SK-N-SH treated with all-trans-retinoic acid at 6 μM for 48 hours (cell line): ENCODE data around the gene PLIN5.

ENCODE experiments used
- ATAC-seq: fragments of 200-7000 bp; cut with Tn5 transposase; 3 replicates; pipeline ENCODE4 v1.9.1; 2020; ENCODE audit warnings: mild to moderate bottlenecking, moderate library complexity
- ARNTL ChIP-seq: fragments of 450-650 bp; formaldehyde crosslinking; IDR thresholded peaks from 2 replicates; pipeline ENCODE4 v1.5.0; 2020; ENCODE audit warnings: low read depth, mild to moderate bottlenecking, moderate library complexity, borderline replicate concordance
- BACH2 ChIP-seq: fragments of 250-450 bp; sonication (Bioruptor Pico); IDR thresholded peaks from 2 replicates; pipeline ENCODE4 v1.9.0; 2021; ENCODE audit warnings: mild to moderate bottlenecking, borderline replicate concordance
- CSDC2 ChIP-seq: fragments of 250-450 bp; sonication (Bioruptor Pico); IDR thresholded peaks from 2 replicates; pipeline ENCODE4 v1.5.0; 2020; ENCODE audit warnings: mild to moderate bottlenecking, moderate library complexity
- GLIS3 ChIP-seq: fragments of 250-450 bp; sonication (Bioruptor Pico); IDR thresholded peaks from 2 replicates; pipeline ENCODE4 v1.5.0; 2020; ENCODE audit warnings: mild to moderate bottlenecking, moderate library complexity
- ISL1 ChIP-seq: fragments of 250-450 bp; sonication (Bioruptor Pico); IDR thresholded peaks from 2 replicates; pipeline ENCODE4 v2.1.2; 2022; ENCODE audit warnings: mild to moderate bottlenecking, moderate library complexity
- PPARA ChIP-seq: fragments of 250-450 bp; sonication (Bioruptor Pico); IDR thresholded peaks from 2 replicates; pipeline ENCODE4 v1.5.0; 2020; ENCODE audit warnings: mild to moderate bottlenecking, borderline replicate concordance
- RARB ChIP-seq: fragments of 250-450 bp; sonication (Bioruptor Pico); IDR thresholded peaks from 2 replicates; pipeline ENCODE4 v1.8.0; 2021; ENCODE audit warnings: mild to moderate bottlenecking, moderate library complexity
- SNAI2 ChIP-seq: fragments of 250-450 bp; sonication (Bioruptor Pico); IDR thresholded peaks from 2 replicates; pipeline ENCODE4 v1.5.0; 2020; ENCODE audit warnings: mild to moderate bottlenecking, moderate library complexity
- TCF4 ChIP-seq: fragments of 250-450 bp; sonication (Bioruptor Pico); IDR thresholded peaks from 2 replicates; pipeline ENCODE4 v1.8.0; 2021; ENCODE audit warnings: mild to moderate bottlenecking, moderate library complexity, borderline replicate concordance
- TOX ChIP-seq: fragments of 250-450 bp; sonication (Bioruptor Pico); IDR thresholded peaks from 2 replicates; pipeline ENCODE4 v1.8.0; 2021; ENCODE audit warnings: mild to moderate bottlenecking, moderate library complexity, borderline replicate concordance
- TSHZ2 ChIP-seq: fragments of 250-450 bp; sonication (Bioruptor Pico); IDR thresholded peaks from 2 replicates; pipeline ENCODE4 v1.5.0; 2020; ENCODE audit warnings: mild to moderate bottlenecking, moderate library complexity
- ZC3H10 ChIP-seq: fragments of 250-450 bp; sonication (Bioruptor Pico); IDR thresholded peaks from 2 replicates; pipeline ENCODE4 v1.5.1; 2021; ENCODE audit warnings: mild to moderate bottlenecking, moderate library complexity
- ZFP3 ChIP-seq: fragments of 250-450 bp; sonication (Bioruptor Pico); IDR thresholded peaks from 2 replicates; pipeline ENCODE4 v1.5.0; 2020; ENCODE audit warnings: mild to moderate bottlenecking, moderate library complexity
- ZFP30 ChIP-seq: fragments of 450-650 bp; formaldehyde crosslinking; IDR thresholded peaks from 2 replicates; pipeline ENCODE4 v1.5.0; 2022; ENCODE audit warnings: mild to moderate bottlenecking, moderate library complexity
- ZNF565 ChIP-seq: fragments of 450-650 bp; formaldehyde crosslinking; conservative IDR thresholded peaks from 2 replicates; pipeline ENCODE4 v1.5.0; 2020; ENCODE audit warnings: low read depth, mild to moderate bottlenecking, moderate library complexity
- ZNF70 ChIP-seq: fragments of 450-650 bp; formaldehyde crosslinking; IDR thresholded peaks from 2 replicates; pipeline ENCODE4 v1.5.0; 2020; ENCODE audit warnings: mild to moderate bottlenecking, moderate library complexity
- ZNF8 ChIP-seq: fragments of 450-650 bp; formaldehyde crosslinking; IDR thresholded peaks from 2 replicates; pipeline ENCODE4 v1.5.0; 2020; ENCODE audit warnings: mild to moderate bottlenecking, moderate library complexity
- TF ChIP-seq, protein P1 (sequence below): fragments of 250-450 bp; sonication (Bioruptor Pico); IDR thresholded peaks from 2 replicates; pipeline ENCODE4 v1.8.0; 2021; ENCODE audit warnings: low read depth, mild to moderate bottlenecking, moderate library complexity, borderline replicate concordance
- TF ChIP-seq, protein P2 (sequence below): fragments of 250-450 bp; sonication (Bioruptor Pico); IDR thresholded peaks from 2 replicates; pipeline ENCODE4 v1.5.1; 2020; ENCODE audit warnings: low read depth, mild to moderate bottlenecking, moderate library complexity
- TF ChIP-seq, protein P3 (sequence below): fragments of 250-450 bp; sonication (Bioruptor Pico); IDR thresholded peaks from 2 replicates; pipeline ENCODE4 v1.8.0; 2020; ENCODE audit warnings: mild to moderate bottlenecking, moderate library complexity, borderline replicate concordance

Gene PLIN5

GRCh38 chr19:4519172-4519496 is 15.9 kb downstream of the PLIN5 start:
- TF ChIP-seq PPARA (CRISPR knock-in tag) (no peak), RARB (CRISPR knock-in tag) (no peak), ZNF70 (no peak), GLIS3 (CRISPR knock-in tag) (no peak), TSHZ2 (CRISPR knock-in tag) (no peak)
- TF ChIP-seq, protein P1, sequence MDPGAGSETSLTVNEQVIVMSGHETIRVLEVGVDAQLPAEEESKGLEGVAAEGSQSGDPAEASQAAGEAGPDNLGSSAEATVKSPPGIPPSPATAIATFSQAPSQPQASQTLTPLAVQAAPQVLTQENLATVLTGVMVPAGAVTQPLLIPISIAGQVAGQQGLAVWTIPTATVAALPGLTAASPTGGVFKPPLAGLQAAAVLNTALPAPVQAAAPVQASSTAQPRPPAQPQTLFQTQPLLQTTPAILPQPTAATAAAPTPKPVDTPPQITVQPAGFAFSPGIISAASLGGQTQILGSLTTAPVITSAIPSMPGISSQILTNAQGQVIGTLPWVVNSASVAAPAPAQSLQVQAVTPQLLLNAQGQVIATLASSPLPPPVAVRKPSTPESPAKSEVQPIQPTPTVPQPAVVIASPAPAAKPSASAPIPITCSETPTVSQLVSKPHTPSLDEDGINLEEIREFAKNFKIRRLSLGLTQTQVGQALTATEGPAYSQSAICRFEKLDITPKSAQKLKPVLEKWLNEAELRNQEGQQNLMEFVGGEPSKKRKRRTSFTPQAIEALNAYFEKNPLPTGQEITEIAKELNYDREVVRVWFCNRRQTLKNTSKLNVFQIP (CRISPR knock-in tag): no peak
- ATAC-seq: no peak

- ATAC-seq: peak; percentile 18; the same call in 1 of the 3 replicates
- TF ChIP-seq BACH2: no peak
- TF ChIP-seq ZFP3 (CRISPR knock-in tag): no peak
- TF ChIP-seq SNAI2 (CRISPR knock-in tag): no peak
- no peak for TF ChIP-seq CSDC2
- TF ChIP-seq RARB (CRISPR knock-in tag): no peak
- TF ChIP-seq ZNF8: no peak
- TF ChIP-seq TCF4: no peak
- TF ChIP-seq TSHZ2 (CRISPR knock-in tag): no peak
- TF ChIP-seq GLIS3 (CRISPR knock-in tag): no peak
- TF ChIP-seq ZFP30: no peak
- no peak for TF ChIP-seq ZC3H10
- TF ChIP-seq ARNTL: no peak
- no peak for TF ChIP-seq TOX (CRISPR knock-in tag)
- TF ChIP-seq ISL1 (CRISPR knock-in tag): no peak
- TF ChIP-seq PPARA (CRISPR knock-in tag): no peak
- no peak for TF ChIP-seq ZNF565 (CRISPR knock-in tag)
- no peak for TF ChIP-seq ZNF70
- TF ChIP-seq, protein P2, sequence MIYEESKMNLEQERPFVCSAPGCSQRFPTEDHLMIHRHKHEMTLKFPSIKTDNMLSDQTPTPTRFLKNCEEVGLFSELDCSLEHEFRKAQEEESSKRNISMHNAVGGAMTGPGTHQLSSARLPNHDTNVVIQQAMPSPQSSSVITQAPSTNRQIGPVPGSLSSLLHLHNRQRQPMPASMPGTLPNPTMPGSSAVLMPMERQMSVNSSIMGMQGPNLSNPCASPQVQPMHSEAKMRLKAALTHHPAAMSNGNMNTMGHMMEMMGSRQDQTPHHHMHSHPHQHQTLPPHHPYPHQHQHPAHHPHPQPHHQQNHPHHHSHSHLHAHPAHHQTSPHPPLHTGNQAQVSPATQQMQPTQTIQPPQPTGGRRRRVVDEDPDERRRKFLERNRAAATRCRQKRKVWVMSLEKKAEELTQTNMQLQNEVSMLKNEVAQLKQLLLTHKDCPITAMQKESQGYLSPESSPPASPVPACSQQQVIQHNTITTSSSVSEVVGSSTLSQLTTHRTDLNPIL: no peak
- TF ChIP-seq, protein P3, sequence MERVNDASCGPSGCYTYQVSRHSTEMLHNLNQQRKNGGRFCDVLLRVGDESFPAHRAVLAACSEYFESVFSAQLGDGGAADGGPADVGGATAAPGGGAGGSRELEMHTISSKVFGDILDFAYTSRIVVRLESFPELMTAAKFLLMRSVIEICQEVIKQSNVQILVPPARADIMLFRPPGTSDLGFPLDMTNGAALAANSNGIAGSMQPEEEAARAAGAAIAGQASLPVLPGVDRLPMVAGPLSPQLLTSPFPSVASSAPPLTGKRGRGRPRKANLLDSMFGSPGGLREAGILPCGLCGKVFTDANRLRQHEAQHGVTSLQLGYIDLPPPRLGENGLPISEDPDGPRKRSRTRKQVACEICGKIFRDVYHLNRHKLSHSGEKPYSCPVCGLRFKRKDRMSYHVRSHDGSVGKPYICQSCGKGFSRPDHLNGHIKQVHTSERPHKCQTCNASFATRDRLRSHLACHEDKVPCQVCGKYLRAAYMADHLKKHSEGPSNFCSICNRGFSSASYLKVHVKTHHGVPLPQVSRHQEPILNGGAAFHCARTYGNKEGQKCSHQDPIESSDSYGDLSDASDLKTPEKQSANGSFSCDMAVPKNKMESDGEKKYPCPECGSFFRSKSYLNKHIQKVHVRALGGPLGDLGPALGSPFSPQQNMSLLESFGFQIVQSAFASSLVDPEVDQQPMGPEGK: no peak
- TF ChIP-seq, protein P1 (CRISPR knock-in tag): no peak
Observed at GRCh38 chr19:4518345-4519171, 16.5 kb downstream of the PLIN5 start, which contains the start of gene PLIN4. TSS of gene PLIN4 (minus strand) at chr19:4518486. CDS start at chr19:4518272, 214 bp downstream.
